Measurements from ENCODE around the gene LDHB. TPM values are rescaled to one million over a fixed set of nuclear protein-coding genes. Genes with fewer than 3 reads are reported as not detected.

LDHB gene
- total and polyA plus RNA-seq, 10 of the 15 experiments (the other 5 are each of a cell fraction or from before 2014, with no cell fraction given), result 800 to 3,692 (median 1,366) TPM

DNA sequence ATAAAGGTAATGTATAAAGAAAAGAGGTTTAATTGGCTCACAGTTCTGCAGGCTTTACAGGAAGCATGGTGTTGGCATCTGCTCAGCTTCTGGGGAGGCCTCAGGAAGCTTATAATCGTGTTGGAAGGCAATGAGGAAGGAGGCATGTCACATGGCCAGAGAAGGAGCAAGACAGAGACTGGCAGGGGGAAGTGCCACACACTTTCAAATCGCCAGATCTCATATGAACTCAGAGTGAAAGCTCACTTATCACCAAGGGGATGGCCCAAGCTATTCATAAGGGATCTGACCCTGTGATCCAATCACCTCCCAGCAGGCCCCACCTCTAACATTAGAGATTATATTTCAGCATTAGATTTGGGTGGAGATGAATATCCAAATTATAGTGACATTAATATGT is 26.3 kb downstream of the LDHB start (continued):
- TF ChIP-seq RELA (IDR thresholded peaks at IDR 0.05; ENCODE audit: borderline replicate concordance, partially characterized antibody), result no peak
- no peak for TF ChIP-seq ATF2 (IDR thresholded peaks at IDR 0.05; ENCODE audit: low read length)
- no peak for TF ChIP-seq ZNF24 (IDR thresholded peaks at IDR 0.05)
- no peak for TF ChIP-seq ZNF274 (IDR thresholded peaks at IDR 0.05; ENCODE audit: insufficient read depth, insufficient read length)
- no peak for TF ChIP-seq CEBPB (IDR thresholded peaks at IDR 0.05; ENCODE audit: borderline replicate concordance in 1 of 2, low read depth in 2 of 2, low read length in 2 of 2)

DNA sequence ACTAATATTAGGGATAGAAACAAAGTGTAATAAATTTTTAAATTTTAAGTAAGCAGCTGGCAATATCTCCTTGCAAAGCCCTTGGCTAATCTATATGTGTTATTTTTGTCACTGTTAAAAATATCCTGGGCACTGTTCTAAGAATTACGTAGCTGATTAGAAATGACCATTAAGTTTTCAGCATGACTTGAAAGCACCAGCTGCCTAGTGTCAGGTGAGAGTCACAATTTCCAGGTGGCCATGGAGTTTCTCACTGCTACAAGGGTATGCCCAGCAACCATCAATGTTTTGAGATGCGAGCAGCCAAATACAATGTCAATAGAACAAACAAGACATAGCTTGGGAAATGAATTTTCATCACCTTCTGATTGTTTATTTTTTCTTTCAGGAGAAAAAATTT is 29.7 kb downstream of the LDHB start:
- ChIA-PET POLR2A (interaction anchor here (1.3 kb wide), 1 partner anchor 29 kb away, joined by 3 read pairs; the partner anchor contains the start of gene LDHB), CTCF (no interaction called here), RAD21 (ENCODE audit: unreplicated experiment) (no interaction called here), SMC1A (ENCODE audit: uncharacterized antibody, unreplicated experiment) (interaction anchor here (0.8 to 1.5 kb wide), 2 partner anchors 28 to 119 kb away, joined by 3 read pairs; no protein-coding TSS in a partner anchor)
- Histone ChIP-seq H3K36me3 (ENCODE audit: control insufficient read depth in 2 of 2, insufficient read depth in 2 of 2, low read length in 1 of 2) (no peaks in the 10 kb centered on the region; a peak in 1 of 4 replicates), H3K79me2 (ENCODE audit: control insufficient read depth, insufficient read depth, low read length) (no peaks in the 10 kb centered on the region), H3K27me3 (replicated peaks in 1 of 2; ENCODE audit: control insufficient read depth in 2 of 2, insufficient read depth in 2 of 2, low read length in 1 of 2) (no peaks in the 10 kb centered on the region), H4K20me1 (ENCODE audit: control insufficient read depth, insufficient read depth) (no peaks in the 10 kb centered on the region), H3K9ac (ENCODE audit: control insufficient read depth, insufficient read depth, low read length) (no peak overlapping the region), H2AFZ (ENCODE audit: control insufficient read depth, low read depth, low read length) (no peak overlapping the region), H3K27ac (ENCODE audit: control insufficient read depth, insufficient read depth) (no peak overlapping the region), H3K9me3 (replicated peaks; ENCODE audit: control insufficient read depth, insufficient read depth, low read length) (no peaks in the 10 kb centered on the region), H3K4me2 (ENCODE audit: control insufficient read depth, insufficient read depth) (no peak overlapping the region), H3K4me3 (no peak overlapping the region), H3K4me1 (ENCODE audit: control insufficient read depth, insufficient read depth, low read length) (no peaks in the 10 kb centered on the region)
- no peak for FAIRE-seq
- in situ Hi-C loops (cut with MboI) (no loop called here), intact Hi-C loops (cut with micrococcal nuclease; ENCODE audit: unreplicated experiment) (no loop called here)
- no peak for DNase-seq (ENCODE audit: low read depth, low spot score)
- no peak for ATAC-seq
- 98% methylated on average over 2 of the region's 2 CpGs for WGBS (ENCODE audit: insufficient coverage, insufficient replicate concordance, low lambda C conversion rate, missing lambda C conversion rate)
- BruUV-seq (replicated peaks), result no TSS peak
- TF ChIP-seq DPF2 (IDR thresholded peaks at IDR 0.05) (no peak), NFYA (IDR thresholded peaks at IDR 0.05; ENCODE audit: borderline replicate concordance, low read depth, low read length) (no peak), ZNF622 (IDR thresholded peaks at IDR 0.05) (no peak), RB1 (IDR thresholded peaks at IDR 0.05; ENCODE audit: borderline replicate concordance) (no peak), EP300 (IDR thresholded peaks at IDR 0.05; ENCODE audit: borderline replicate concordance in 1 of 2, control insufficient read depth in 1 of 2, low read depth in 2 of 2, low read length in 2 of 2) (no peak), MXI1 (IDR thresholded peaks at IDR 0.05; ENCODE audit: low read depth, low read length) (no peak), HDAC6 (IDR thresholded peaks at IDR 0.05; ENCODE audit: unreplicated experiment) (no peak), RELA (IDR thresholded peaks at IDR 0.05; ENCODE audit: borderline replicate concordance, partially characterized antibody) (no peak), POLR2AphosphoS5 (IDR thresholded peaks at IDR 0.05; ENCODE audit: low read length) (no peak), TAF1 (IDR thresholded peaks at IDR 0.05; ENCODE audit: borderline replicate concordance, low read depth, low read length) (no peak), SP1 (IDR thresholded peaks at IDR 0.05; ENCODE audit: low read depth, low read length) (no peak), IKZF1 (conservative IDR thresholded peaks at IDR 0.05) (no peak), STAT3 (IDR thresholded peaks at IDR 0.05; ENCODE audit: low read depth, low read length) (no peak), TCF12 (IDR thresholded peaks at IDR 0.05; ENCODE audit: low read depth, low read length) (no peak), PML (IDR thresholded peaks at IDR 0.05; ENCODE audit: low read length) (no peak), PKNOX1 (IDR thresholded peaks at IDR 0.05) (no peak)
- TF ChIP-seq, protein P1, sequence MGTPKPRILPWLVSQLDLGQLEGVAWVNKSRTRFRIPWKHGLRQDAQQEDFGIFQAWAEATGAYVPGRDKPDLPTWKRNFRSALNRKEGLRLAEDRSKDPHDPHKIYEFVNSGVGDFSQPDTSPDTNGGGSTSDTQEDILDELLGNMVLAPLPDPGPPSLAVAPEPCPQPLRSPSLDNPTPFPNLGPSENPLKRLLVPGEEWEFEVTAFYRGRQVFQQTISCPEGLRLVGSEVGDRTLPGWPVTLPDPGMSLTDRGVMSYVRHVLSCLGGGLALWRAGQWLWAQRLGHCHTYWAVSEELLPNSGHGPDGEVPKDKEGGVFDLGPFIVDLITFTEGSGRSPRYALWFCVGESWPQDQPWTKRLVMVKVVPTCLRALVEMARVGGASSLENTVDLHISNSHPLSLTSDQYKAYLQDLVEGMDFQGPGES (IDR thresholded peaks at IDR 0.05), result no peak
- TF ChIP-seq, protein P2, sequence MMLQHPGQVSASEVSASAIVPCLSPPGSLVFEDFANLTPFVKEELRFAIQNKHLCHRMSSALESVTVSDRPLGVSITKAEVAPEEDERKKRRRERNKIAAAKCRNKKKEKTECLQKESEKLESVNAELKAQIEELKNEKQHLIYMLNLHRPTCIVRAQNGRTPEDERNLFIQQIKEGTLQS (IDR thresholded peaks at IDR 0.05; ENCODE audit: borderline replicate concordance, extremely low read depth, low read depth, low read length), result no peak
